Memory B cell (primary cell): ENCODE results near the gene ELMOD1.

Experiments
- ATAC-seq: fragments of 150-1000 bp; cut with Tn5 transposase; 2 replicates; pipeline ENCODE4 v1.10.0; 2021; ENCODE audit warnings: low read depth, mild to moderate bottlenecking, moderate library complexity
- DNase-seq, 2 donors: peaks; one replicate each; pipeline ENCODE4 v3.0.0; 2022; ENCODE audit warnings: low spot score in 2 of 2
- H3K27ac Mint-ChIP-seq: one replicate; pipeline ENCODE4 v1.8.0; 2022; ENCODE audit warnings: mild to moderate bottlenecking, moderate library complexity, mixed read lengths
- H3K27me3 Mint-ChIP-seq: one replicate; pipeline ENCODE4 v1.8.0; 2022; ENCODE audit warnings: mixed read lengths
- H3K36me3 Mint-ChIP-seq: one replicate; pipeline ENCODE4 v1.8.0; 2022; ENCODE audit warnings: mild to moderate bottlenecking, mixed read lengths
- H3K4me1 Mint-ChIP-seq: one replicate; pipeline ENCODE4 v1.8.0; 2022; ENCODE audit warnings: mixed read lengths
- H3K4me3 Mint-ChIP-seq: one replicate; pipeline ENCODE4 v1.8.0; 2022; ENCODE audit warnings: mild to moderate bottlenecking, moderate library complexity, mixed read lengths
- H3K9me3 Mint-ChIP-seq: one replicate; pipeline ENCODE4 v1.8.0; 2022; ENCODE audit warnings: mixed read lengths

ELMOD1 gene

DNA sequence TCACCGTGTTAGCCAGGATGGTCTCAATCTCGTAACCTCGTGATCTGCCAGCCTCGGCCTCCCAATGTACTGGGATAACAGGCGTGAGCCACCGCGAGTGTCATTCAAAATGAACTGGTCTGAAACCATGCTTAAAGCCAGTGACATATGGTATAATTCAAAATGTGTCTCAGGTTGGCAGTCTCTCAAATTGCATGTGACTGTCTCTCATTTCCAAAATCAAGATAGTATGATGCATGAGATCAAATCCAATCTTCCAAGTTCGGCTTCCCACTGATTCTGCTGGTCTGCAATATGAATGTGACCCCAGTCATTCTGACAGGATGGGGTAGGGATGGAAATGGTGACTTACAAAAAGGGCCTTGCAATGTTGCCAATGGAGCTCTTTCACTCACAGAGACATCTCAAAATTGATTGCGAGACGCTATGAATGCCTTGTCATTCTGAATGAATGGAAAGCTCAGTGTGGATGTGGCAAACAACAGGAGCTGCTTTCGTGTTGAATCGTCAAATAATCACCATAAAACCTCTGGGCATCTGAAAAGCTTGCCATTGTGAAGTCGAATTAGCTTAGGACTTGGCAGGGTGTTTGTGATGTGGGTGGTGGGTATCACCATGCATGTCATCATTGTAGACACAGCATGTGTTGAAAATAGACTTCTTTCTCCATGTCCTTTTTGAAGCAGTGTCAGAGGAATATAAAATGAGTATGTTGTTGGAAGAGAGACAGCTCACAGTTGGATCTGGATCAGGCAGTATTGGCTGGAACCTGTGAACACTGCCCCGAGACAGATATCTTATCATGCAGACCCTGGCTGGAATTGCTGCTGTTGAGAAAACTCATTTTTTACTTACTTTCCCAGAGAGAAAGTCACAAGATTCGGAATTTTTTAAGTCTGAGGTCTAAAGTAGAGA is 108.7 kb downstream of the ELMOD1 start:
- no peaks in the 10 kb centered on the region for H3K4me1 Mint-ChIP-seq
- H3K27ac Mint-ChIP-seq: no peak overlapping the region
- H3K9me3 Mint-ChIP-seq: no peaks in the 10 kb centered on the region
- no peak for ATAC-seq
- no peak overlapping the region for H3K4me3 Mint-ChIP-seq
- DNase-seq: no peak
- H3K36me3 Mint-ChIP-seq: no peaks in the 10 kb centered on the region
- H3K27me3 Mint-ChIP-seq: peaks cover 16% of the 10 kb centered on the region

DNA sequence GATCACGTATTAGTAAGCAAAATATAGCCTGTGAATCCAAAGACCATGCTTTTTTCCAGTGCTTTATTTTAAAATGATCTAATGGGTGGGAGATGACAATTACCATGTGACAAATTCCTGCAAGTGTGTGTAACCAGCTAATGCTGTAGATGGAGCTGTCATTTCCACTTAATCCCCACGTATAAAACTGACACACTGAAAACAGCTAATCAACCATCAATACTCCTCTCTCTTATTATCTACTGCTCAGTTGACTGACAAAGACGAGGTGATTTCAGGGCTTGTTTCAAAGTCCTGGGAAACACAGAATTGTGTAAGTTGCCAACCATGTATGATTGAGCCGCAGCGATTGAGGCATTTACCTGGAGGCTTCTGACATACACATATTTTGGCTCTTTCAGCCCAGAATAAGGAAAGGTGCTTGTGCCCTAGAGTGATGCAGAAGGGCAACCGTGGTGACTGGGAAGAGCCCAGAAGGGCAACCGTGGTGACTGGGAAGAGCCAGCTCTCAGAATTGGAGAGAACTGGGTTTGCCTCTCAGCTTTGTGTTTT is 111.2 kb downstream of the ELMOD1 start:
- H3K27ac Mint-ChIP-seq: no peak overlapping the region

DNA sequence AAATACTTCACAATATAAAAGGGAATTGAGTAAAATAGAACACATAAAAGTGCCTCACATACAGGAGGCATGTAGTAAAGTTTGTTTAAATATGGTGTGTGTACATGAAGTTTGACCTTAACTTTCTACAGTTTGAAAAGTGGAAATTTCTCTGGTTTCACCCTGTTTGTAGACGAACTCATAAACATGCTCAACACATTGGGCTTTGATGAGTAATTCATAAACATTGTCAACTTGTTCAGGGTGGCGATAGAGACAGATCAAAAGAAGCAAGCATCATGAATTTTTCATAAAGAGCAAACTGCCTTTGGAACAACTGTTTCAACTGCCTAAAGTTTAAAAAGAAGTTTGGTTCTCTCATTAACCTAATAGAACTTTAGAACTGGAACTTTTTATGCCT is 111.8 kb downstream of the ELMOD1 start:
- no peaks in the 10 kb centered on the region for H3K36me3 Mint-ChIP-seq
- H3K9me3 Mint-ChIP-seq: no peaks in the 10 kb centered on the region
- H3K27me3 Mint-ChIP-seq: peaks cover 14% of the 10 kb centered on the region
- no peaks in the 10 kb centered on the region for H3K4me1 Mint-ChIP-seq
- no peak overlapping the region for H3K4me3 Mint-ChIP-seq
- no peak overlapping the region for H3K27ac Mint-ChIP-seq
- DNase-seq (no peak), ATAC-seq (no peak)

More for the DNA sequence above, 111.2 kb downstream of the ELMOD1 start:
- no peaks in the 10 kb centered on the region for H3K36me3 Mint-ChIP-seq
- no peak for DNase-seq
- H3K27me3 Mint-ChIP-seq: peaks cover 14% of the 10 kb centered on the region
- no peak for ATAC-seq
- no peak overlapping the region for H3K4me3 Mint-ChIP-seq
- H3K9me3 Mint-ChIP-seq: no peaks in the 10 kb centered on the region
- H3K4me1 Mint-ChIP-seq: no peaks in the 10 kb centered on the region

DNA sequence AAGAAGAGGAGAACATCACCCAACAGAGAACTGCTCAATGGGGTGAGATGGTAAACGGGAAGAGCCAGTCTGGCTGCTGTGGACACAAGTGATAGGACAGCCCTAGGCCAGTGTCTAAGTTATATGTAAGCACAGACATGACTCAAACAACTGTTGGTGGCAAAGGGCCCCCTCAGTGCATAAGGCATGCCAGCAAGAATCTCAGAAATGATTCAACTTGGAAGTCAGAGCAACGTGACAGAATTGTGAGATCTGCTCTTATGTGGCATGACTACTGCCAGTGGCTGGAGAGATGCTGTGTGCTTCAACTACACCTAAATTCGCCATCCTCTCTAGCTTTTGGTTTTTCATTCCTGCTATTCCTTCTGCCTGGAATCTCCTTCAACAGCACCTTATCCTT is 113.5 kb downstream of the ELMOD1 start:
- H3K4me1 Mint-ChIP-seq: no peaks in the 10 kb centered on the region
- no peak for ATAC-seq
- peaks cover 14% of the 10 kb centered on the region for H3K27me3 Mint-ChIP-seq
- no peaks in the 10 kb centered on the region for H3K9me3 Mint-ChIP-seq
- DNase-seq: no peak
- H3K27ac Mint-ChIP-seq: no peak overlapping the region
- no peak overlapping the region for H3K4me3 Mint-ChIP-seq
- no peaks in the 10 kb centered on the region for H3K36me3 Mint-ChIP-seq

DNA sequence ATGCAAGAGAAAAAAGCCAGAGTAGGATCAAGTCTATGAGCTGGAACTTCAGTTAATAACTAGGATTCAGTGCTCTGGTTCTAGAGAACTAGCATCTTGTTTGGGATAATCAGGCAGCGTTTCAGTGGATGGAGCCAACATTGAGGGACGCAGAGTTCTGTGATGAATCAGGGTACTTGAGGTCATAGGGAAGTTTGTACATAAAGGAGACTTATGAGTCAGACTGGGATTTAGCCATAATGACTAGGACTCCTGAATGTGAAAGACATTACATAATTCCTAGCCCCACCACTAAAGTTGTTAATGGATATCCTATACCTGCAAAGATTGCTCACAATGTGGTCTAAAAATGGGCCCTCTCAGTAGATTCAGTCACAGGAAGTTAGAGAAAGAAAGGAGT is 114.1 kb downstream of the ELMOD1 start:
- Mint-ChIP-seq H3K4me1 (no peaks in the 10 kb centered on the region), H3K4me3 (no peak overlapping the region), H3K27ac (no peak overlapping the region), H3K9me3 (no peaks in the 10 kb centered on the region), H3K27me3 (peaks cover 13% of the 10 kb centered on the region), H3K36me3 (no peaks in the 10 kb centered on the region)
- DNase-seq (no peak), ATAC-seq (no peak)

DNA sequence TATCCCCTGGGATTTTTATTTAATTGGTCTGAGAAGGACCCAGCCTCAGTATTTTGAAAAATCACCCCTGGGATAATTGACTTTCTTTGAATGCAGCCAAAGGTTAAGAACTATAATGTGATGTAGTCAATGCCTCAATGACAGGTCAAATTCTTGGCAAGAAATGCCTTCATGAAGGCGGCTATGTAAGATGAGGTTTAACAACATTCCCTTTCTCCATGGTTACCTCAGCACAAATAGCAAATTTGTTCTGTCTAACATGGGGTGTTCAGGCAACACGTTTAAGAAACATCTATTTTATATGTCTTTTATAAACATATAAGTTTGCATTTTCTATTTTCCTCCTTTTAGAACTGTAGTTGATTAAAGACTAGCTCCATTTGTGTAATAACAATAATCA is 115.6 kb downstream of the ELMOD1 start:
- H3K9me3 Mint-ChIP-seq: no peaks in the 10 kb centered on the region
- H3K4me3 Mint-ChIP-seq: no peak overlapping the region
- no peak overlapping the region for H3K27ac Mint-ChIP-seq
- ATAC-seq: no peak
- H3K36me3 Mint-ChIP-seq: no peaks in the 10 kb centered on the region
- peaks cover 9% of the 10 kb centered on the region for H3K27me3 Mint-ChIP-seq
- DNase-seq: no peak
- no peaks in the 10 kb centered on the region for H3K4me1 Mint-ChIP-seq

DNA sequence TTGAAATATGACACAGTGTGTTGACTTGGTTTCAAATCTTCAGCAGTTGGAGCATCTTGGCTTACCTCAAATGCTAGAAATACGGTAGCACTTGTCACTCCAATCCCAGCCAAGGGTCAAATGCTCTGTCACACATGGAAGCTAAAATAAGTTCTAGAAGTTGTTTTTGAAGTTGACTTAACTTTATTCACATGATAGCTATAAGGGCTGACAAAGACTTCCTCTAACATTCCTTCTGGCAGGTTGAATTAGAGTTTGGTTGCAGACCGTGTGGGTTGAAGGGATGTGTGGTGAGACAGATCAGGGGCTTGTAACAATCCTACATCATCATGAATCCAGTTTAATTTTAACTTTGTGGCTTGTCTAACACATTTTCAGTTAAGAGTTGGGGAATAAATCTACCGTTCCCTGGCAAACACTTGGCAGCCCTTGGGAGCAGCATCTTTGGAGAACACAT is 116.3 kb downstream of the ELMOD1 start:
- Mint-ChIP-seq H3K9me3 (no peaks in the 10 kb centered on the region), H3K4me1 (no peaks in the 10 kb centered on the region), H3K27ac (no peak overlapping the region), H3K4me3 (no peak overlapping the region), H3K27me3 (peaks cover 9% of the 10 kb centered on the region), H3K36me3 (no peaks in the 10 kb centered on the region)
- DNase-seq: no peak
- no peak for ATAC-seq

DNA sequence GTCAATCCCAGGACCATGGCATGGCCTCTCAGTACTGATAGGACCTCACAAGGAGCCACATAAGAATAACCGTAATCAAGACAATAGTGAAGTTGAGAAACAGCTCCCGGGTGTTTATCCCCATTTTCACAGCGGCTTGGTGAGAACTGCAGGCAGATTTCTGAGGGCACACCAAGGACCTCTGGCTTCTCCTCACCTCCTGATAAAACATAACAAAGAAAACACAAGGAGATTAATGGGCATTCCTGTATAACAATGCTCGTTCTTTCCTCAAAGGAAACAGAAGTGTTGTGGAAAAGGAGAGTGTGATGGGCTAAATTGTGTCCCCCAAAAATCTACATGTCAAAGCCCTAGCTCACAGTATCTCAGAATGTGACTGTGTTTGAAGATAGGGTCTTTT is 116.9 kb downstream of the ELMOD1 start:
- Mint-ChIP-seq H3K9me3 (no peaks in the 10 kb centered on the region), H3K36me3 (no peaks in the 10 kb centered on the region), H3K4me3 (no peak overlapping the region), H3K4me1 (no peaks in the 10 kb centered on the region), H3K27me3 (peaks cover 12% of the 10 kb centered on the region), H3K27ac (no peak overlapping the region)
- ATAC-seq (no peak), DNase-seq (no peak)

DNA sequence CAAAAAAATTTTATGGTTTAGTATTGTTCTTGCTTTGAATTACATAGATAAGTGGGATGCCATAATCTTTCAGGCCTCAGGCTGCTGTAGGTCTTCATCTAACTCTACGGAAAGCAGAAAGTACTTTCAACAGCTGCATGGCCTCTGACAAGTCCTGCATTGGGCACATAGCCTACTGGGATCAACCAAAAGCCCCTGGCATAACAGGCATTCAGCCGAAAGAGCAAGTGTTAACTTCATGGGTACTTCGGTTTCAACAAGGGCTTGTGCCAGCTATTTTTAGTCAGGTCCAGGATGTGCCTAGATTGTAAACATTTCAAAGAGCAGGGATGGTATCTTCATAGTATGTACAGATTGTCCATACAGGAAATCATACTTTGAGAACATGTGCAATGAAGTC is 117.8 kb downstream of the ELMOD1 start:
- Mint-ChIP-seq H3K27me3 (peaks cover 10% of the 10 kb centered on the region), H3K9me3 (no peaks in the 10 kb centered on the region), H3K4me3 (no peak overlapping the region), H3K27ac (no peak overlapping the region), H3K36me3 (no peaks in the 10 kb centered on the region), H3K4me1 (no peaks in the 10 kb centered on the region)
- DNase-seq (no peak), ATAC-seq (no peak)

DNA sequence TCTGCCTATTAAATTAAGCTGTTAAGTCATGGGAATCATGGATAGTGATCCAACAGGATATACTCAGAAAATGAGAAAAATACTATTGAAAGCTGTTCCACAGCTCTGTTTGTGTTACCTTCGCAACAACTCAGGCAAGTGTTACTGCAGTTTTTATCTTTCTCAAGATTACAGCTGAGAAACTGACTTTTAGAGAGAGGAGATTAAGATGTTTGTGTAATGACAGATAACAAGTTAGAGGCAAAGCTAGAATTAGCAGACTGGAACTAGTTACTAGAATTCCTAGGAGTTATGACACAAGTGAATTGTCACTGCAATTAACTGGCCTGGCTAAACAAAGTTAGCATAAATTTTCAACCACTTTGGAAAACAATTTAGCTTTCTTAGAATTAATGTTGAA is 119.4 kb downstream of the ELMOD1 start:
- DNase-seq: no peak
- Mint-ChIP-seq H3K4me1 (no peaks in the 10 kb centered on the region), H3K36me3 (no peaks in the 10 kb centered on the region), H3K27ac (no peak overlapping the region), H3K9me3 (no peaks in the 10 kb centered on the region), H3K27me3 (peaks cover 10% of the 10 kb centered on the region), H3K4me3 (no peak overlapping the region)
- no peak for ATAC-seq

DNA sequence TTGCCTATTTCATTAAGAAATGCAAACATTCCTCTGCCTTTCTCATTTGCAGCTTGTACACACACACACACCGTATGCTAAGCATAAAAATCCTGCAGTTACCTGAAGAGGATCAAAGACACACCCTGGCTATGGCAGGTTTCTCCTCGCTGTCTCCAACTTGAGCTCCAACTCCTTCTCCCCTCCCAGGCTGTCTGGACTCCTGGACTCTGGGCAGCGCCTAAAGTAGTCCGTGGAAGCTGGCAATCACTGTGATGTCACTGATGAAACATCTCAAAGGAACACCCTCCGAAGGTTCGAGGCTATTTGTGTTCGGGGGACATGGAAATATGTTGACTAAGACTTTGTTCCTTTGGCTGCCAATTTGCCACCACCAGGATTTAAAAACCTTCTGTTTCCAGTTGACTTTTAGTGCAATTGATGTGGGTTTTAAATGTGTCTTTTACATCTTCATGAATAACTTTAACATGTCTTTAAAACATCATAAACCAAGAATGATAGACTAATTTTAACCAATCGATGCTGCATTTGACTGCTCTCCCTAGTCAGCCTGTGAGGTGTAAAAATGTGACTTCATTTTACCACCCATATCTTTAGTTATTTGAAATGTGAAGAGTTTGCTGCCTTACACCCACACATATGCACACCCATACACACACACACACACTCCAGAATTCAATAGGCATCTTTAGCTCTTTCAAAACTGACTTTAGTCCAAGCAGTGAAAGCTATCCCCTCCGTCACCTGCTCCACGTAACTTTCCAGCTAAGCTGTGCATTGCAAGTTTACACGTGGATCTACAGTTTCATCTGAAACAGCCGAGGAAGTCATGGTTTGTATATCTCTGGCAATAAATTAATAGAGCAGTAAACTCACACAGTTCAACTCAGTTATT is 121.2 kb downstream of the ELMOD1 start, which contains the start of gene SLN:
Gene SLN, minus strand, starts transcription at position 196 of the 895 bp plus-strand sequence.
- DNase-seq (no peak), ATAC-seq (no peak)
- Mint-ChIP-seq H3K36me3 (no peaks in the 10 kb centered on the region), H3K4me3 (no peak within 1 kb of the TSS), H3K9me3 (peaks cover 4% of the 10 kb centered on the region), H3K27me3 (peaks cover 14% of the 10 kb centered on the region), H3K4me1 (no peaks in the 10 kb centered on the region), H3K27ac (no peak within 1 kb of the TSS)

DNA sequence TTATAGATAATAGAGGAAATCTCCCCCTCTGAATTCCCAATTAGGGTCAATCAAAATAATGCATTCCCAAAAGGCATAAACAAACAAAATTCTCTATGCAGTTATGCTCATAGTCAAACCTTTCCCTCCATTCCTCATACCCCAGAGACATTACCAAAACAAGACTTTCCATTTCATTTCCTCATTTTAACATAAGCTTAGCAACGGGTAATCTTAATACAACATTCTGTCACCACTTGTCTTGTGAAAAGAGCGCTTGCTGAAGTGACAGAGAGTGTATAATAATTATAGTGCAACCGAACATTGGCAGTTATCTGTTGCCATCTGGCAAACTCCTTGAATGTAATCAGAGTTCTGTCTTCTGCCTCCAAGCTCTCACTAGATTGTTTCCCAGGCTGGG is 122.1 kb downstream of the ELMOD1 start:
- peaks cover 4% of the 10 kb centered on the region for H3K9me3 Mint-ChIP-seq
- H3K4me3 Mint-ChIP-seq: no peak overlapping the region
- no peak overlapping the region for H3K27ac Mint-ChIP-seq
- no peaks in the 10 kb centered on the region for H3K36me3 Mint-ChIP-seq
- H3K4me1 Mint-ChIP-seq: no peaks in the 10 kb centered on the region
- H3K27me3 Mint-ChIP-seq: peaks cover 14% of the 10 kb centered on the region
- no peak for ATAC-seq
- no peak for DNase-seq
